Activated CD4-positive, alpha-beta T cell treated with anti-CD3 and anti-CD28 coated beads, Interleukin-2, amount 10 ng/mL, durations not matched to agents 7 days and 5 days (primary cell): ENCODE data around the gene SLC27A5. TPM values are rescaled to one million over a fixed set of nuclear protein-coding genes. Genes with fewer than 3 reads are reported as not detected.
"Not testable (repeated sequence)": the region's sequence is repeated elsewhere in the genome, so short reads cannot be mapped to it uniquely, and the experiment has no call there.

ENCODE experiments used
- CTCF ChIA-PET: fragments of 350-600 bp; sonication (Branson Sonifier 250); formaldehyde crosslinking; loops from one replicate; lab custom pipeline; 2021; ENCODE audit warnings: antibody characterized with exemption; lab: Charles Lee
- POLR2A ChIA-PET: fragments of 350-600 bp; sonication (Branson Sonifier 250); formaldehyde crosslinking; loops from one replicate; lab custom pipeline; 2021; ENCODE audit warnings: antibody characterized with exemption; lab: Charles Lee
- DNase-seq: peaks from one replicate; pipeline ENCODE4 v3.0.0-alpha.2; 2020
- H3K27ac Mint-ChIP-seq: one replicate; pipeline ENCODE4 v1.8.0; 2021; ENCODE audit warnings: mild to moderate bottlenecking, moderate library complexity, mixed read lengths
- H3K27me3 Mint-ChIP-seq: one replicate; pipeline ENCODE4 v1.8.0; 2021; ENCODE audit warnings: mixed read lengths
- H3K36me3 Mint-ChIP-seq: one replicate; pipeline ENCODE4 v1.8.0; 2021; ENCODE audit warnings: low read depth, mixed read lengths
- H3K4me1 Mint-ChIP-seq: one replicate; pipeline ENCODE4 v1.8.0; 2021; ENCODE audit warnings: mixed read lengths
- H3K4me3 Mint-ChIP-seq: one replicate; pipeline ENCODE4 v1.8.0; 2021; ENCODE audit warnings: mild to moderate bottlenecking, moderate library complexity, mixed read lengths
- H3K9me3 Mint-ChIP-seq: one replicate; pipeline ENCODE4 v1.8.0; 2021; ENCODE audit warnings: mixed read lengths
- total RNA-seq, 2 experiments: library from RNA; stranded (reverse); gene quantifications; one replicate each; pipeline ENCODE4 v1.2.3, GENCODE V29; 2021

Gene SLC27A5
- total RNA-seq, 2 experiments from 2014 or later = 9.8 to 10.2 TPM

DNA sequence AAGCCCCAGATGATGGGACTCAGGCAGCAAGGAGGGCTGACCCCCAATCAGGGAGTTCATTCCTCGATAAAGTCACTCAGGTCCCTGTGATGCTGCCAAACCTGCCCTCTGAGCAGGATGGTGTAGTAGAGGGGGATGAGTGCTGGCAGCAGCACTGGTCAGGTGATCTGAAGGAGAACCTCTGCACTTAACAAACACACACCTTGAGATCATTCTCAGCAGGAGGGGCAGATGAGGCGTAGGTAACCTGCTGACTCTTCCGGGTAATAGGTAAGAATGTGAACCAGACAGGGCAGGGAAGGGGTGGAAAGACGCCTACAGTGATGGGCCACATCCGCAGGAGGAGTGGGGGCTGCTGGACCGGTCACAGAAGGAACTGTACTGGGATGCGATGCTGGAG, 32.5 kb downstream of the SLC27A5 start:
- H3K9me3 Mint-ChIP-seq = no peaks in the 10 kb centered on the region
- H3K27ac Mint-ChIP-seq = no peak overlapping the region
- ChIA-PET CTCF (interaction anchor here (1.8 to 3.3 kb wide), 2 partner anchors 35 to 40 kb away, joined by 4 to 11 read pairs; partner anchors contain the start of gene ZBTB45), POLR2A (no interaction called here)
- peaks cover 23% of the 10 kb centered on the region for H3K4me1 Mint-ChIP-seq
- H3K27me3 Mint-ChIP-seq = no peaks in the 10 kb centered on the region
- H3K36me3 Mint-ChIP-seq = peaks cover 2% of the 10 kb centered on the region
- no peak overlapping the region for H3K4me3 Mint-ChIP-seq
- no peak for DNase-seq

DNA sequence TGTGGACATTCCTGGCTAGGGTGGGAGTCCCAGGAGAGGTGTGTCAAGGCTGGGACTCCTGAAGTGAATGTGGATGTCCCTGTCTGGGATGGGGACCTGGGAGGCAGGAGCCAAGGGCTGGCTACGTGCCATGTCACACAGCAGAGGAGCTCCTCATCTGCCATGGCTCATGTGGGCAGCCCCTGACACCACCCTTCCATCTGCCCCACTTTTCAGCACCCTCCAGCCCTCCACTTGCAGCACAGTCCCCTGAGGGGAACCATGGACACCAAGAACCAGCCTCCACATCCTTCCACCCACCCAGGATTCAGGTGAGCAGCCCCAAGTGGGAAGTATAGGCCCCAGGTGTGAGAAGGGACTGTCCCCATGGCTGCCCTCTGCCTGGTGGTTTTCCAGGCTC, 33.9 kb downstream of the SLC27A5 start:
- no peak for DNase-seq
- ChIA-PET POLR2A (no interaction called here), CTCF (interaction anchor here (1.7 to 3.3 kb wide), 2 partner anchors 9 to 36 kb away, joined by 4 to 11 read pairs; no protein-coding TSS in a partner anchor)
- Mint-ChIP-seq H3K4me3 (no peak overlapping the region), H3K36me3 (peaks cover 3% of the 10 kb centered on the region), H3K27me3 (no peaks in the 10 kb centered on the region), H3K9me3 (no peaks in the 10 kb centered on the region), H3K27ac (no peak overlapping the region), H3K4me1 (peaks cover 25% of the 10 kb centered on the region)

DNA sequence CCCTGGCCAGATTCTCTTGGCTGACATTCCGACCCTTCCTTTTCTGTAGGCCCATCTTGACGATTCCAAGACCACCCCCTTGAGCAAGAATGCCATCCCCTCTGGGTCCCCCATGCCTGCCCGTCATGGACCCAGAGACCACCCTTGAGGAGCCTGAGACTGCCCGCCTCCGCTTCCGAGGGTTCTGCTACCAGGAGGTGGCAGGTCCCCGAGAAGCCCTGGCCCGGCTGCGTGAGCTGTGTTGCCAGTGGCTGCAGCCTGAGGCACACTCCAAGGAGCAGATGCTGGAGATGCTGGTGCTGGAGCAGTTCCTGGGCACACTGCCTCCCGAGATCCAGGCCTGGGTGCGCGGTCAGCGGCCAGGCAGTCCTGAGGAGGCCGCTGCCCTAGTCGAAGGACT, 34.7 kb downstream of the SLC27A5 start:
- Mint-ChIP-seq H3K9me3 (no peaks in the 10 kb centered on the region), H3K36me3 (peaks cover 7% of the 10 kb centered on the region), H3K27me3 (no peaks in the 10 kb centered on the region), H3K4me1 (peaks cover 21% of the 10 kb centered on the region), H3K27ac (peak overlapping the region; percentile 96), H3K4me3 (peak overlapping the region; percentile 84)
- POLR2A ChIA-PET = no interaction called here
- CTCF ChIA-PET = interaction anchor here (0.5 to 3.3 kb wide), 5 partner anchors 8 to 43 kb away, joined by 3 to 11 read pairs (median 3); no protein-coding TSS in a partner anchor
- no peak for DNase-seq

DNA sequence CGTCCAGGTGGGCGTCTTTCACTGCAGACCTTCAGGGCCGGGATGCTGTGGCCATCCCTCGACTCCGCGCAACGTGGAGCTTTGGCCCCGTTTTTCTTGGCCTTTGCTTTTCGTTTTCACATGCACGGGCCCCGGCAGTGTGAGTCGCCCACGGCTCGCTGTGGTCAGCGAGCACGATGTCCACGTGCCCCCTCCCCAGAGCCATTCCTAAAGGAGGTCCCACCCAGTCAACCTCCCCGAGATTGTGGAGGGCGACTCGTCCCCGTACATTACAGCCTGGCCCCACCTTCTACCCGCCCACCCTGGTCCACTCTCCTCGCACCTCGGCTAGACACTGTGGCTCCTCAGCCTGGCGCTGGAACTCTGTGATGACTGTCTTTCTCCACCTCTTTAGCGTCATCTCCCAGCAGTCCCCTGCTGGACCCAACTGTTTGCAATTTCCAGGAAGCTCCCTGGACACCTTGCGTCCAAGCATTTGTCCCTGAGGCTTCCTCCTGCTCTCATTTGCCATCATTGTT, 35.2 kb downstream of the SLC27A5 start:
- H3K36me3 Mint-ChIP-seq = peaks cover 9% of the 10 kb centered on the region
- peaks cover 21% of the 10 kb centered on the region for H3K4me1 Mint-ChIP-seq
- no peak for DNase-seq
- H3K4me3 Mint-ChIP-seq = peak overlapping the region; percentile 84
- ChIA-PET CTCF (interaction anchor here (1.4 to 3.3 kb wide), 3 partner anchors 8 to 37 kb away, joined by 3 to 11 read pairs (median 4); no protein-coding TSS in a partner anchor), POLR2A (no interaction called here)
- peak overlapping the region; percentile 96 for H3K27ac Mint-ChIP-seq
- no peaks in the 10 kb centered on the region for H3K9me3 Mint-ChIP-seq
- H3K27me3 Mint-ChIP-seq = no peaks in the 10 kb centered on the region

DNA sequence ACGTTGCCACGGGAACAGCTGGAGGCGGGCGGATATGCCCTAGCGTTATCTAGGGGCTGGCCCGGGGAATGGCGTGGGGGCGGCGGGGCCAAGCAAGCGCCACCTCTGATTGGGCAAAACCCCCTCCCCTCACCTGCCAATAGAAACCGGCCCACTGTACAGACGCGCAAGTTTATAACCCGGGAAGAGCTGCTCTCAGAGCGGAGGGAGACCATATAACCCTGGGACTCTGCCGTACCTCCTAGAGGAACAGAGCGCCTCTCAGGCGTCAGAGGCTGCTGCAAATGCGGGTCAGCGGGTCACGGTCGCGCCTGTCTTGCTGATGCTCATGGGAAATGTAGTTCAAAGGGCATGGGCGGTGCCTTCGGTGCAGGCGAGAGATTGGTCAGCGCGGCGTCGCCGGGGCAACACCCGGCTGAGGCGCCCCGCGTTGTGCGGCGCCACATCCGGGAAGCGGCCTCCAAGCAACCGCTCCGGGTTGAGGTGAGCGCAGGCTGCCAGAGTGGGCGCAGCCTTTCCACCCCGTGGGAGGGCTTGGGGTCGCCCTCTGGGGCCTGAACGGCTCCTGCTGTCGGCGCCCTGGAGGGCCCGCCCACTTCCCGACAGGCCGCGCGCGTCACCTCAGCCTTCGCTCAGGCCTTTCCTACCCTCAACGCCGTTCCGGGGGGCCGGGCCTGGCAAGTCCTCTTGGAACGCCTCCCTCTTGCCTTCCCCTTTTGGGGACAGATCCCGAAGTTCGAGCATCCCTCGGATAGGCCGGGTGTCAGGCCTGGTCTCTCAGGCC, 35.9 kb downstream of the SLC27A5 start, which contains the start of gene ZNF446:
Gene ZNF446, plus strand, starts transcription at position 639 of the 784 bp plus-strand sequence. CDS start 867 bp downstream, outside the sequence.
- POLR2A ChIA-PET = no interaction called here
- H3K27ac Mint-ChIP-seq = peak within 1 kb of the TSS; percentile 96
- H3K4me1 Mint-ChIP-seq = peaks cover 21% of the 10 kb centered on the region
- H3K36me3 Mint-ChIP-seq = peaks cover 9% of the 10 kb centered on the region
- peak; percentile 98 for DNase-seq
- CTCF ChIA-PET = interaction anchor here (0.9 to 3.3 kb wide), 4 partner anchors 15 to 38 kb away, joined by 3 to 11 read pairs (median 4); no protein-coding TSS in a partner anchor
- H3K4me3 Mint-ChIP-seq = peak within 1 kb of the TSS; percentile 84
- H3K9me3 Mint-ChIP-seq = no peaks in the 10 kb centered on the region
- H3K27me3 Mint-ChIP-seq = no peaks in the 10 kb centered on the region

DNA sequence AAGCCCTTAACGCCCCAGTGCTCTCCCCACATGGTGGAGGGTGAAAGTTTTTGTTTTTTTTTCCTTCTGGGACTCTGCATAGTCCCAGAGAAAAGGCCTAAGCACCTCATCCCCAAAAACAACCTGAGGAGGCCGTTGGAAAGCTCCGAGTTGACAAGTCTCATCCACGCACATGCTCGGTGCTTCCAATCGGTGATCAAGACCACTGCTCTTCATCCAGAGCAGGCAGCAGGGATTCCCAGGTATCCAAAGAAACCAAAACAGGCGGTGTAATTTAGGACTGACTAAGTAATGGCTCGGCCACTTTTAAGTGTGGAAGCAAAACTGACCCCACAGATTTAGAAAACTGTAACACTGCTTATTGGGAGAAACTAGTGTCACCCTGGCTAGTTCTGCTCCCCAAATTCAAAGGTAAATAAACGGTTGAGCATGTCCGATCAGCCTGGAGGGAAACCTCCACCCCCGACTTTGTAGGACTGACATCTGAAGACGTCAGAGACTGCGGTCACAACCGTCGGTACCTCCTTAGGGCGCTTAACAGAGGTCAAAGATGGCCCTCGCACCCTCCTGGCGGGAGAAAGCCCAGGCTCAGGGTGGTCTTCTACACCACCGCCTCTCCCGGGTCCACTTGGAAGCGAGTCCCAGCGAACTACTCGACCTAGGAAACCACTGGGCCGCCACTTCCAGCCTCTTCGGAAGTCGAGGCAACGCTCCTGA, 36.6 kb downstream of the SLC27A5 start:
- ChIA-PET CTCF (interaction anchor here (0.9 to 1.0 kb wide), 2 partner anchors 15 to 30 kb away, joined by 3 to 4 read pairs; no protein-coding TSS in a partner anchor), POLR2A (no interaction called here)
- H3K36me3 Mint-ChIP-seq = peaks cover 9% of the 10 kb centered on the region
- H3K4me3 Mint-ChIP-seq = peak overlapping the region; percentile 84
- H3K27ac Mint-ChIP-seq = peak overlapping the region; percentile 96
- no peak for DNase-seq
- H3K4me1 Mint-ChIP-seq = peaks cover 21% of the 10 kb centered on the region
- no peaks in the 10 kb centered on the region for H3K9me3 Mint-ChIP-seq
- H3K27me3 Mint-ChIP-seq = no peaks in the 10 kb centered on the region

DNA sequence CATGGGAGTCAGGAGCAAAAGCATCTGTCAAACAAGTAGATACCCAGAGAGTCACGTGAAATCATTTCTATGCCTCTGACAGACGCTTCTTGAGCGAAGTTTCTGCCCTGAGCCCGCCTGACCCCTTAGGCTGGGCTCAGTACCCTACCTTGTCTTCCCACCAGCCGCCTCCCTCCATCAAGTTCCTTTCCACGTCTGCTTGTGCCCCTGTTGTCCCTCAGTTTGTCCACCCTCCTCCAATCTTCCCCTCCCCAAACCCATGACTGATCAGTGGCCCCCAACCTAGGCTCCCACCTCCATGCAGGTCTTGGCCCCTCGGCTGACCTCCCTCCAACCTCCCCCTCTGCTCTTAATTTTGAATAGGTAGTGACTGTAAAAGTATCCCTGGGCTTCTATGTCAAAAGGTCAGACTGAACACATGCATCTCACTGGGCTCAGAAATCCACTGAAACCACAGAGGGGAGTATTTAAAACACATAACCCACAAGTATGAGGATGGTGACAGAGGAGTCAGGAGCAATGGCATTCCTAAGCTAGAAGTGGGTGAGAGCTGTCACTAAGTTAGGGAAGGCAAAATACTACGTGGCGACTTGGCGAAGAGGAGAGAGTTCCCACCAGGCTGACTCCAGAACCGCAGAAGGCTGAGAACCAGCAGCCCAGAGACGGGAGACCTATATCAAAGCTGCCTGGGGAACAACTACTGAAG, 37.3 kb downstream of the SLC27A5 start:
- Mint-ChIP-seq H3K27me3 (no peaks in the 10 kb centered on the region), H3K9me3 (no peaks in the 10 kb centered on the region), H3K4me1 (peaks cover 21% of the 10 kb centered on the region), H3K36me3 (peaks cover 11% of the 10 kb centered on the region), H3K27ac (peak overlapping the region; percentile 59), H3K4me3 (peak overlapping the region; percentile 84)
- POLR2A ChIA-PET = no interaction called here
- DNase-seq = no peak
- CTCF ChIA-PET = no interaction called here

DNA sequence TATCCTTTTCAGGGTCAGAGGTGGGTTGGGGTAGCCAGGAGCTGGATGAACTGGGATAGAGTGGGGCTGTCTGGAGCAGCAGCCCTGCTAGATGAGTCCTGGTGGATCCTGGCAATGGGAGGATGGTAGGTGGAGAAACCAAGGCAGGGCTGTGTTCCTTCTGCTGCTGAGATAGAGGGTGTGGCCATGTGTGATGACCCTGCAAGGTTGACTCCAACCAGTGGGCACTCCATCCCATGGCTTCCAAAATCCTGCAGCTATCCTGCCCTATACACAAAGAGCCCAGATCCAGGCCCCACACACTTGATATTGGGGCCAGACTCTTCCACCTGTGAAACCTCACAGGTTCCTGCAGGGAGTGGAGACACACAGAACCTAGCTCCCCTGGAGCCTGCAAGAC, 38.0 kb downstream of the SLC27A5 start:
- ChIA-PET POLR2A (no interaction called here), CTCF (no interaction called here)
- H3K27me3 Mint-ChIP-seq = no peaks in the 10 kb centered on the region
- H3K9me3 Mint-ChIP-seq = no peaks in the 10 kb centered on the region
- peaks cover 11% of the 10 kb centered on the region for H3K36me3 Mint-ChIP-seq
- H3K4me1 Mint-ChIP-seq = peaks cover 22% of the 10 kb centered on the region
- H3K27ac Mint-ChIP-seq = no peak overlapping the region
- H3K4me3 Mint-ChIP-seq = no peak overlapping the region
- no peak for DNase-seq

DNA sequence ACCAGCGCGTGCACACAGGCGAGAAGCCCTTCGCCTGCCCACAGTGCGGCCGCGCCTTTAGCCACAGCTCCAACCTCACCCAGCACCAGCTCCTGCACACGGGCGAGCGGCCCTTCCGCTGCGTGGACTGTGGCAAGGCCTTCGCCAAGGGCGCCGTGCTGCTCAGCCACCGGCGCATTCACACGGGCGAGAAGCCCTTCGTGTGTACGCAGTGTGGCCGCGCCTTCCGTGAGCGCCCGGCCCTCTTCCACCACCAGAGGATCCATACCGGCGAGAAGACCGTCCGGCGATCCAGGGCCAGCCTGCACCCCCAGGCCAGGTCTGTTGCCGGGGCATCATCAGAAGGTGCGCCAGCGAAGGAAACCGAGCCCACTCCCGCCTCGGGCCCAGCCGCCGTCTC, 40.1 kb downstream of the SLC27A5 start:
- POLR2A ChIA-PET = no interaction called here
- peaks cover 9% of the 10 kb centered on the region for H3K36me3 Mint-ChIP-seq
- no peak overlapping the region for H3K4me3 Mint-ChIP-seq

DNA sequence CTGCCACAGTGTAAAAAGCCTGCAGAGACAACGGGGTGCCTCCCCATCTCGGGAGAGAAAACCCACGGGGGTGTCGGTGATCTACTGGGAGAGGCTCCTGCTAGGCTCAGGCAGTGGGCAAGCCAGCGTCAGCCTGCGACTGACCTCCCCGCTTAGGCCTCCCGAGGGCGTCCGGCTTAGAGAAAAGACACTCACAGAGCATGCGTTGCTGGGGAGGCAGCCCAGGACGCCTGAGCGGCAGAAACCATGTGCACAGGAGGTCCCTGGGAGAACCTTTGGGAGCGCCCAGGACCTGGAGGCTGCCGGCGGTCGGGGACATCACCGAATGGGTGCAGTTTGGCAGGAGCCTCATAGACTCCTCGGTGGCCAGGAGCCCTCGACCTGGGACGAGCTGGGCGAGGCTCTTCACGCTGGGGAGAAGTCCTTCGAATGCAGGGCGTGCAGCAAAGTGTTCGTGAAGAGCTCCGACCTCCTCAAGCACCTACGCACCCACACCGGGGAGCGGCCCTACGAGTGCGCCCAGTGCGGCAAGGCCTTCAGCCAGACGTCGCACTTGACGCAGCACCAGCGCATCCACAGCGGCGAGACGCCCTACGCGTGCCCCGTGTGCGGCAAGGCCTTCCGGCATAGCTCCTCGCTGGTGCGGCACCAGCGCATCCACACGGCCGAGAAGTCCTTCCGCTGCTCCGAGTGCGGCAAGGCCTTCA, 40.8 kb downstream of the SLC27A5 start:
- H3K9me3 Mint-ChIP-seq, H3K27ac Mint-ChIP-seq, DNase-seq, H3K4me3 Mint-ChIP-seq, H3K27me3 Mint-ChIP-seq, POLR2A ChIA-PET, H3K36me3 Mint-ChIP-seq: not testable (repeated sequence)
- peaks cover 36% of the 10 kb centered on the region for H3K4me1 Mint-ChIP-seq
- CTCF ChIA-PET = interaction anchor here (1.4 kb wide), 1 partner anchor 43 kb away, joined by 4 read pairs; no protein-coding TSS in a partner anchor

More for the DNA sequence above, 40.1 kb downstream of the SLC27A5 start:
- H3K27ac Mint-ChIP-seq = no peak overlapping the region
- H3K27me3 Mint-ChIP-seq = no peaks in the 10 kb centered on the region
- CTCF ChIA-PET = no interaction called here
- peaks cover 33% of the 10 kb centered on the region for H3K4me1 Mint-ChIP-seq
- no peaks in the 10 kb centered on the region for H3K9me3 Mint-ChIP-seq
- no peak for DNase-seq

DNA sequence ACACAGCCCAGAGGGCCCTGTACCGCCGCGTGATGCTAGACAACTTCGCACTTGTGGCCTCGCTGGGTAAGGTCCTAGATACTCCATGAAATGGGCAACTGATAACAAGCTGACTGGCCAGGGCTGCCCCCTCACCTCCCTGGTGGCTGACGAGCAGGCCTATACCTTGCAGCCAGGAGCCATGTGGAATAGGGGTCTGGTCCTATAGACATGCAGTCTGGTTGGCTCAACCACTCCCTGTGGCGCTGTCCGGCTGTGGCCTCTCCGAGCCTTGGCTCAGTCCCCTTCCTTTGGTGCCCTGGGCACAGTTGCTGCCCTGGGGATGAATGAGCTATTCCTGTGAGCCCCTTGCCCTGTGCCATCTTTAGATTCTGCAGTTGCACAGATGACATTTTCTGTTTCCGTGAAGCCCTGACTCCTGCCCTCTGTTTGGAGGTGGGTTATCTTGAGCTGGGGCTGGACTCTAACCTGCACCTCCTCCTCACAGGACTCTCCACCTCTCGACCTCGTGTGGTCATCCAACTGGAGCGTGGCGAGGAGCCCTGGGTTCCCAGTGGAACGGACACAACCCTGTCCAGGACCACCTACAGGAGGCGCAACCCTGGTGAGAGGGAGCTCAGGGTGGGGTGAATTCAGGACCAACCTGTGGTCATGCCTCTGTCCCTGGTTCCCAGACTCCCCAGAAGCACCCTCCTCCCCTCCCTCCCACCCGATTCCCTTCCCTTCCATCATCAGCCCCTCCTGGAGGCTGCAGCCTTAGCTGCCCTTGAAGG, 42.4 kb downstream of the SLC27A5 start:
- H3K27ac Mint-ChIP-seq = peak overlapping the region; percentile 19
- H3K4me1 Mint-ChIP-seq = peaks cover 31% of the 10 kb centered on the region
- peaks cover 2% of the 10 kb centered on the region for H3K27me3 Mint-ChIP-seq
- ChIA-PET POLR2A (no interaction called here), CTCF (interaction anchor here (0.5 to 1.4 kb wide), 7 partner anchors 8 to 50 kb away, joined by 3 to 4 read pairs (median 3); partner anchors contain the start of gene ZBTB45)
- peak overlapping the region; percentile 19 for H3K4me3 Mint-ChIP-seq
- H3K9me3 Mint-ChIP-seq = no peaks in the 10 kb centered on the region
- peaks cover 9% of the 10 kb centered on the region for H3K36me3 Mint-ChIP-seq
- DNase-seq = no peak
